ENCODE results near the gene RFX3.

GRCh38 chr9:3471883-3472282, 53.9 kb downstream of the RFX3 start:
- TF ChIP-seq, protein P1, sequence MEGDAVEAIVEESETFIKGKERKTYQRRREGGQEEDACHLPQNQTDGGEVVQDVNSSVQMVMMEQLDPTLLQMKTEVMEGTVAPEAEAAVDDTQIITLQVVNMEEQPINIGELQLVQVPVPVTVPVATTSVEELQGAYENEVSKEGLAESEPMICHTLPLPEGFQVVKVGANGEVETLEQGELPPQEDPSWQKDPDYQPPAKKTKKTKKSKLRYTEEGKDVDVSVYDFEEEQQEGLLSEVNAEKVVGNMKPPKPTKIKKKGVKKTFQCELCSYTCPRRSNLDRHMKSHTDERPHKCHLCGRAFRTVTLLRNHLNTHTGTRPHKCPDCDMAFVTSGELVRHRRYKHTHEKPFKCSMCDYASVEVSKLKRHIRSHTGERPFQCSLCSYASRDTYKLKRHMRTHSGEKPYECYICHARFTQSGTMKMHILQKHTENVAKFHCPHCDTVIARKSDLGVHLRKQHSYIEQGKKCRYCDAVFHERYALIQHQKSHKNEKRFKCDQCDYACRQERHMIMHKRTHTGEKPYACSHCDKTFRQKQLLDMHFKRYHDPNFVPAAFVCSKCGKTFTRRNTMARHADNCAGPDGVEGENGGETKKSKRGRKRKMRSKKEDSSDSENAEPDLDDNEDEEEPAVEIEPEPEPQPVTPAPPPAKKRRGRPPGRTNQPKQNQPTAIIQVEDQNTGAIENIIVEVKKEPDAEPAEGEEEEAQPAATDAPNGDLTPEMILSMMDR (IDR thresholded peaks at IDR 0.05; ENCODE audit: low read depth, low read length, missing input control) = no peak
- TF ChIP-seq JUND (IDR thresholded peaks at IDR 0.05) (no peak), GABPA (IDR thresholded peaks at IDR 0.05 in 1 of 2, conservative IDR thresholded peaks at IDR 0.05 in 1 of 2) (no peak), ZBTB33 (IDR thresholded peaks at IDR 0.05) (no peak)

Measured in liver (tissue), 3 donors.